HT-29 (cell line): ENCODE results near the gene TEDC1. TPM values are rescaled to one million over a fixed set of nuclear protein-coding genes. Genes with fewer than 3 reads are reported as not detected.

Source experiments
- DNase-seq: peaks from one replicate; pipeline ENCODE4 v3.0.0-alpha.2; 2015; ENCODE audit warnings: low spot score
- total RNA-seq: library from RNA; depleted of rRNA; stranded (reverse); fragments of >200 nt; shearing (Covaris generic); gene quantifications from 2 replicates; pipeline ENCODE4 v1.2.3, GENCODE V29; 2014

Gene TEDC1
- total RNA-seq, 1 experiment from 2014 or later = 140 TPM

GRCh38 chr14:105495990-105496830 is 5.2 kb downstream of the TEDC1 start:
- no peak for DNase-seq

DNA sequence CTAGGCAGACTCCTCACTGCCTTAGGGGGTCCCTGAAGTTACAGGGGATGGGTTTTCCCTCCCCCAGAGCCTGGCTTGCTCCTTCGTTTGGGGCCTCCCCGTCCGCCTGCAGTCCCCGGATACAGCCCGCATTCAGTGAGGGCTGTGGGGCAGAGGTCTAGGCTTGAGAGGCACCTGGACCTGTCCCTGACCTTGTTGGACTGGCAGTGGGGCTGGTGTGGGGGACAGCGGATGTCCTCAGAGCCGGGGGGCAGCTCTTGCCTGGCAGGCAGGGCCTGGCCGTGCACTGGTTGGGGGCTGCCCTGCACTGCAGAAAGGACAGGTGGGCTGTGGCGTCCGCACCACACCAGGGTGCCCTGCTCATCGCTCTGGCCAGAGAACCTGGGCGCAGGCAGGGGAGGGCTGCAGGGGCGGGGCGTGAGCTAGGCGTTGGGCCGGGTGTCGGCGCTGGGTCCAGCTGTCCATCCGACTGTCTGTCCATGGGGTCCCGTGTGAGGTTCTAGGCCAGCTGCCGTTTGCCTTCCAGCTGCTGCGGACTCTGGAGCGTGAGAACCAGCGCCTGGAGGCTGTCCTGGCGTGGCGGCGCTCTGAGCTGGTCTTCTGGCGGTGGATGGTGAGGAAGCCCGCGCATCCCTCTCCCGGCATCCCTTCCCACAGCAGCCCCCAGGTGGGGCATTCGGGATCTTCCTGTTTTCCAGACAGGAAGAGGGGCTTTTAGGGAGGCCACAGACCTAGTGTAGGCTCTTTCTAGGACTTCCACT is 6.0 kb downstream of the TEDC1 start:
- no peak for DNase-seq

GRCh38 chr14:105497671-105498429 is 6.8 kb downstream of the TEDC1 start:
- DNase-seq = no peak

GRCh38 chr14:105498430-105499255 is 7.6 kb downstream of the TEDC1 start:
- no peak for DNase-seq

DNA sequence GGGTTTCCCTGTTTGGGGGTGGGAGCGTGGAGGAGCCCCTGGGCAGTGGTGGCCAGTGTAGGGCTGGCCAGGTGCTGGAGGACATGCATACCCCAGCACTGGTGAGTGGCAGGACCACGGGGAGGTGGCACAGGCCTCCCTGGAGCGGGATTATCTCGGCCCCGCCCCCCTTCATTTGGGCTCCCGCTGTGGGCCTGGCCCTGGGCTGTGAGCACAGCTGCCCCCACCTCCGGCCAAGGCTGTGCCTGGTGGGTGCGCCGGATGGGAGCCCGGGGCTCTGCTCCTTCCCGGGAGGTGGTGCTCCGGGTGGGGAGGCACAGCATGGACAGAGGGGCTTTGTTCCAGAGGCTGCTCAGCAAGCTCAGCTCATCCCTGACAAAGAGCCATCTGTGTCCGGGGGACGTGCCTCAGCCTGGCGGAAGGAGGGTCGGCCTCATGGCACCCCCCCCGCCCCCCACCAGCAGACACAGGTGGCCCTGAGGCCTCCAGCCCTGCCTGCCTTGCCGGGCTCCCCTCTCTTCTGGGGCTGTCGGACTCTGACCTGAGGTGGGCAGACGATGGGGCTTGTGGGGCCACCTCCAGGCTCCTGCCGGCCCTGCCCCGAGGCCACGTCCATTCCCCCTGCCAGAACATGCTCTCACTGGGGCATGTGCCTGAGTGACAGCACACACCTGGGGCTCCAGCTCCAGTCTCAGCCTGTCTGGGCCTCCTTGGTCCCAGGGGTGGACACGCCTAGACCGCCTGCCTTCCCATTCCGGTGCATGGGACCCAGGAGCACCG is 8.4 kb downstream of the TEDC1 start:
- no peak for DNase-seq

DNA sequence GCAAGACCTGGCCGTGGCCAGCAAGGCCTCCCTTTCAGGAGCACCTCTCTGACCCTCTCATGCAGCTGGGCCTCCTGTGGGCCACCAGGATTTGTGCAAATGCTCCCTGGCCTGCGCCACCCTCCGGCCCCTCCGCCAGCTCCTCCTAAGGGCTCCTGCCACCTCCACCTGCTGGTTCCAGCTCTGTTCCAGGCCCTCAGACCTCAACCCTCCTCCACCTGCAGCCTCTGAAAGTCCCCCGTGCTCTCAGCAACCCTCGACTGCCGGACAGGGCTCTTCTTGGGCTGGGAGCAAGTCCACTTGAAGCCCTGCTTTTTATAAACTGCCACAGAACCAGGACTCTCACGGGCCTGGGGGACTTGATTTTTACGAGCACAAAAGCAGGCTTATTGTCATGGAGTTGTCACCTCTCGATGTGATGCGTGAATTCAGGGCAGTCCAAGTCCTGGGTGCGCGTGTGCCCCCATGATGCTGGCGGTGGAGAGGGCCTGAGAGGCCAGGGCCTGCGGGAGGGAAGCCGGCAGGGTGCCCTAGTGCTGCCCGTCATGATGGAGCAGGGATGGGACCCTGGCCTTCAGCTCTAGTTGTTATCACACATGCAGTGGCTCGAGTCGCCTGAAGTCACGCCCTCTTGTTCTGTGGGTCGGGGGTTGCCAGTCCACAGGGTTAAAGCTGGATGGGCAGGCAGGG is 9.1 kb downstream of the TEDC1 start:
- no peak for DNase-seq

GRCh38 chr14:105500726-105501101 is 9.7 kb downstream of the TEDC1 start:
- no peak for DNase-seq

DNA sequence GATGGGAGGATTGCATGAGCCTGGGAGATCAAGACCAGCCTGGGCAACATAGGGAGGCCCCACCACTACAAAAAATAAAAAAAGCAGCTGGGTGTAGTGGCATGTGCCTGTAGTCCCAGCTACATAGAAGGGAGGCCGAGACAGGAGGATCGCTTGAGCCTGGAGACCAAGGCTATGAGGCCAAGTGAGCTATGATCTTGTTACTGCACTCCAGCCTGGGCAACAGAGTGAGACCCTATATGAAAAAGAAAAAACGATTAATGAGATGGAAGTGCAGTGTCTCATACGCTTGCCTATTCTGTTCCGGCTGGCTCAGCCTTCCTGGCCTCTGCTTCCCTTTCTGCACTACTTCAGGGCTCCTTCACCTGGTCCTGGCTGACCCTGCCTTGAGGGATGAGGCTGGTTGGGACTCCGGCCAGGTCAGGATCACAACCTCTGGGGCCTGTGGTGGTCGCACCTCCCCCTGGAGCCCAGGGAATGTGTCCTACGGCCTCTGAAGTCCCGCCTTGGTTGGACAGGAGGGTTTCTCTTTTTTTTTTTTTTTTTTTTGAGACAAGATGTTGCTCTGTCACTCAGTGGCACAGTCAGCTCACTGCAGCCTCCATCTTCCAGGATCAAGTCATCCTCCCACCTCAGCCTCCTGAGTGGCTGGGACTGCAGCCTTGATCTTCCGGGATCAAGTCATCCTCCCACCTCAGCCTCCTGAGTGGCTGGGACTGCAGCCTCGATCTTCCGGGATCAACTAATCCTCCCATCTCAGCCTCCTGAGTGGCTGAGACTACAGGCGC is 10.7 kb downstream of the TEDC1 start:
- no peak for DNase-seq

DNA sequence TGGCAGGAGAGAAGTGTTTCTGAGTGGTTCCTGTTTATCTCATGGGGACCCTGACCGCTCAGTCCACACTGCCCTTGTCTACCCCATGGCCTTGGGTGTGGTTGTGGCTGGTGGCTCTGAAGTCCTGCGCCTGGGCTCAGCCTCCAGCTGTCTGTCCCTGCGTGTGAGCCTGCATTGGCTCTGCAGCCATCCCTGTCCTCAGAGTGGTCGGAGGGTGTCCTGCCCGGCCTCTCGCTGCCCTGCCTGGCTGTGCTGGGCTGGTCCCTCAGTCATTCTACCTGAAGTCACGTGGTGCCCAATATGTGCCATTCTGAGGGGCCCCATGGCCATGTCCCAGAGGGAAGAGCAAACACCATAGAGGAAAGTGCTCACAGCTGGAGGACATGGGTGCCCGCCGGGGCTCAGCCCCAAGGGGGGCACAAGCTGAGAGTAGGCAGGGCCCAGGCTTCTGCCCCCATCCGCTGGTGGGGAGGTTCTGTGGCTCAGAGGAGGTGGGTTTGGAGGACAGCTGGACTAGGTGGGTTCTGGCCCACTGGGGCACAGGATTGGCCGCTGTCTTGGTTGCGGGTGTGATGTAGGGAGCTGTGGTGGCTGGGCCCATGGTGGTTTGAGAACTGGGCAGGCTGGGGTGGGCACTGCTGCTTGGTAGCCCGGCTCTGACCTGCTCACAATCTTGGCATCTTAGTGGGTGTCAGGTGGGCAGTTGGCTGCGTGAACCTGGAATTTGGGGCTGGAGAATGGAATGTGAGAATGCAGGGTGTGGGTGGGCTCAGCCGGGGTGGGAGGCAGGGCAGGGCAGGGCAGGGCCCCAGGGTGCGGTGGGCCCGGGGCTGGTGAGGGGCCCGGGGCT is 11.6 kb downstream of the TEDC1 start:
- DNase-seq = no peak

- DNase-seq = no peak
These were observed 12.2 kb downstream of the TEDC1 start for GRCh38 chr14:105503296-105503640.

GRCh38 chr14:105503935-105504692 is 13.1 kb downstream of the TEDC1 start:
- no peak for DNase-seq

DNA sequence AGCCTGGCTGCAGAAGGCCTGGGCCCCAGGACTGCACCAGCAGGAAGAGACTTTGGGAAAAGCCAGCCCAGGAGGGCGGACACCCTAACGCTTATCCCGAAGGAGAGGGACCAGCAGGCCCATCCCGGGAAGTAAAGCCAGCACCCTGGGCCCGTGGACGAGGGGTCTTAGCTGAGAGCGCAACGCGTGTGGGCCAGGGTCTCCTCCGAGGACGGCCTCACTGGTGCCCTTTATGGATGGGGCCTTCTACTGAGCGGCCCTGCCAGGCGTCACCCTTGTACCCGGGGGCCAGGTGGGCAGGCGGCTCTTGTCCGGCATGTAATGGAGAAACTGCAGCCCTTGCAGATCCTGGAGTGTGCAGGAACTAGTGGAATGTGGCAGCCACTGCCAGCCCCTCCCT is 14.1 kb downstream of the TEDC1 start:
- DNase-seq = no peak

GRCh38 chr14:105507247-105507646 is 16.2 kb downstream of the TEDC1 start:
- no peak for DNase-seq

GRCh38 chr14:105508069-105508468 is 17.0 kb downstream of the TEDC1 start:
- no peak for DNase-seq

DNA sequence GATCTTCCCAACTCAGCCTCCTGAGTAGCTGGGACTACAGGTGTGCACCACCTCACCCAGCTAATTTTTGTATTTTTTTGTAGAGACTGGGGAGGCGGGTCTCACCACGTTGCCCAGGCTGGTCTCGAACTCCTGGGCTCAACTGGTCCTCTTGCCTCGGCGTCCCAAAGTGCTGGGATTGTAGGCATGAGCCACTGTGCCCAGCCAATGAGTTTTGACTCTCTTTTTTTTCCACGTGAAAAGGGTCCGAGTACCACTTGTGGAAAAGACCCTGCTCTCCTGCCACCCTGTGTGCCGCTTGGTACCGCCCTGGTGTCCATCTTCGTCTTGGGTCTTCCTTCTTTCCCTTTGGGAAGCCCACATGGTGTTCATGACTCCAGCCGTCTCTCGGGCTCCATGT is 17.6 kb downstream of the TEDC1 start:
- no peak for DNase-seq

GRCh38 chr14:105517096-105517495 is 26.1 kb downstream of the TEDC1 start:
- no peak for DNase-seq

DNA sequence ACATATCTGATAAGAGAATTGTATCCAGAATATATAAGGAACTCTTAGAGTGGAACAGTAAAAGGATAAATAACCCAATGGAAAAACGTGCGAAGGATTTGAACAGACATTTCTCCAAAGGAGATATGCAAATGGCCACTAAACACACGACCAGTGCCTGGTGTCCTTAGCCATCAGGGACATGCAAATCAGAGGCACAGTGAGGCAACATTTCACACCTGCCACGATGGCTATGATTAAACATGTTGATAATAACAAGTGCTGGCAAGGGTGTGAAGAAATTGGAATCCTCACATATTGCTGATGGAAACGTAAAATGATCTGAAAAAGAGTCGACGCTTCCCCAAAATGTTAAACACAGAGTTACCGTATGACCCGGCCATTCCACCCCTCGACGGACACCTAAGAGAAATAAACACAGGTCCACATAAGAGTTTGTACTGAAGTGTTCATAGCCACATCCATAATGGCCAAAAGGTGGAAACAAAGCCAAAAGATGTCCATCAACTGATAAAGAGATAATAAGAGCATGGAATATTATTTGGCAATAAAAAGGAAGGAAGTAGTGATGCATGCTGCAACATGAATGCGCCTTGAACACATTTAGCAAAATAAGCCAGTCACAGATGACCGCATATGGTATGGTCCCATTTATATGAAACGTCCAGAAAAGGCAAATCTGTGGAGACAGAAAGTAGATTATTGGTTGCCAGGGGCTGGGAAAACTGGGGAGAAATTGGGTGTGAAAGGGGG is 29.1 kb downstream of the TEDC1 start:
- no peak for DNase-seq
